RWPE1 (cell line): ENCODE measurements around the gene RNF151.
"Not testable (repeated sequence)": the region's sequence is repeated elsewhere in the genome, so short reads cannot be mapped to it uniquely, and the experiment has no call there.

ENCODE experiments used
- CTCF ChIA-PET: fragments of 350-600 bp; sonication (Branson Sonifier 250); formaldehyde crosslinking; extraction: SDS; loops from one replicate; lab custom pipeline; 2021; lab: Yijun Ruan, JAX
- POLR2A ChIA-PET: fragments of 400-600 bp; formaldehyde crosslinking; extraction: SDS; loops from one replicate; lab custom pipeline; 2020; ENCODE audit warnings: antibody characterized with exemption; ENCODE audit not compliant: low non-redundant PET; lab: Yijun Ruan, JAX
- DNase-seq: peaks from one replicate; pipeline ENCODE4 v3.0.0; 2012; ENCODE audit warnings: low spot score
- H3K27ac ChIP-seq: fragments of 450-650 bp; 2 replicates; pipeline ENCODE4 v1.5.1; 2017
- CTCF ChIP-seq: fragments of 450-650 bp; conservative IDR thresholded peaks from 2 replicates; pipeline ENCODE4 v1.5.1; 2017; ENCODE audit warnings: low read depth, mild to moderate bottlenecking

Gene RNF151

DNA sequence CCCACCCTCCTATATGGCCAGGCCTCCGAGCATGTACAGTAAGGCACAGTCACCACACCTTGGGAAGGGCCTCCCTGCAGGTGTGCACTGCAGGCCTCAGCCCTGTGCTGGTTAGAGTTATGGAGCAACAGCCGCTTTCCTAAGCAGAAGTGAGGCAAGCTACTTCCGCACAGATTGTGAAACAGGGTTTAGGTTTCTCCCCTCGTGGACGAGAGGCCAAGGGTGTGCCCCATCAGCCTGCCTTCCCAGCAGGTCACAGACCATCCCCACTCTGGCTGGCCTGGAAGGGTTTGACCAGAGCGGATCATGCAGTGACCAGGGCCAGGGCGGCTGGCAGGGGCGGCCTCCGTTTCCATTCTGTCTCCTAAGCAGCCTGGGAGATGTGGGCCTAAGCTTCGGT lies 28.3 kb upstream of the RNF151 start:
- TF ChIP-seq CTCF, result no peak
- POLR2A ChIA-PET, result interaction anchor here (0.5 kb wide), 1 partner anchor 234 kb away, joined by 3 read pairs; no protein-coding TSS in a partner anchor
- no peak for DNase-seq
- peak overlapping the region; percentile 65 for H3K27ac ChIP-seq
- CTCF ChIA-PET, result no interaction called here

DNA sequence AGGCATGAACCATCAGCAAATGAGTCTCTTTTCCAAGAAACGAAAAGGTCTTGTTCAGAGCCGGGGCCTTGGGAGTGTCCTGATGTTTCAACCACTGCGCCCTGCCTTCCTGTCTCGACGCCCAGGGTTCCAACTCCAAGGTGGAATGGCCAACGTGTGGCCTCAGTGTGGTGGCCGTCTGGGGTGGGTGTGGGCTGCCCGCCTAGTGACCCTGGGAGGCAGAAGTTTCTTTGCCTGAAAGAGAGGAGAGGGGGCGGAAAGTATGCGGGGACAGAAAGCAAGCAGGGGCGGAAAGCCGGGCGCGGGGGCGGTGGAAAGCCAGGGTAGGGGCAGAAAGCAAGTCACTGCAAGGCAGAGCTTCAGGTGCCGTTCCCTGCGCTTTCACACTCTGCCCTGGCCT lies 27.7 kb upstream of the RNF151 start:
- TF ChIP-seq CTCF, result no peak
- H3K27ac ChIP-seq, result peak overlapping the region; percentile 65
- no peak for DNase-seq
- ChIA-PET POLR2A (interaction anchor here (0.5 kb wide), 1 partner anchor 234 kb away, joined by 3 read pairs; no protein-coding TSS in a partner anchor), CTCF (no interaction called here)

- H3K27ac ChIP-seq, result 0 out of 2 replicates have a peak overlapping the region, but pooled peaks have one; percentile 73
- CTCF ChIA-PET, result interaction anchor here (2.1 kb wide), 1 partner anchor 10 kb away, joined by 12 read pairs; no protein-coding TSS in a partner anchor
- DNase-seq, POLR2A ChIA-PET: not testable (repeated sequence)
Observed at GRCh38 chr16:1939833-1940232, 26.8 kb upstream of the RNF151 start.

- no peak for DNase-seq
- ChIA-PET POLR2A (interaction anchor here (0.5 kb wide), 1 partner anchor 33 kb away, joined by 4 read pairs; no protein-coding TSS in a partner anchor), CTCF (interaction anchor here (0.6 to 2.1 kb wide), 3 partner anchors 11 to 330 kb away, joined by 3 to 12 read pairs (median 3); no protein-coding TSS in a partner anchor)
- H3K27ac ChIP-seq, result peak overlapping the region; percentile 73; the same call in 1 of the 2 replicates
- no peak for TF ChIP-seq CTCF
Observed at GRCh38 chr16:1940273-1941161, 26.1 kb upstream of the RNF151 start.

GRCh38 chr16:1941162-1942046 lies 25.3 kb upstream of the RNF151 start:
- H3K27ac ChIP-seq, result peak overlapping the region; percentile 73
- TF ChIP-seq CTCF, result no peak
- CTCF ChIA-PET, result interaction anchor here (0.6 to 2.1 kb wide), 3 partner anchors 9 to 73 kb away, joined by 3 to 12 read pairs (median 4); no protein-coding TSS in a partner anchor
- POLR2A ChIA-PET, result interaction anchor here (0.5 kb wide), 1 partner anchor 32 kb away, joined by 4 read pairs; no protein-coding TSS in a partner anchor
- no peak for DNase-seq

DNA sequence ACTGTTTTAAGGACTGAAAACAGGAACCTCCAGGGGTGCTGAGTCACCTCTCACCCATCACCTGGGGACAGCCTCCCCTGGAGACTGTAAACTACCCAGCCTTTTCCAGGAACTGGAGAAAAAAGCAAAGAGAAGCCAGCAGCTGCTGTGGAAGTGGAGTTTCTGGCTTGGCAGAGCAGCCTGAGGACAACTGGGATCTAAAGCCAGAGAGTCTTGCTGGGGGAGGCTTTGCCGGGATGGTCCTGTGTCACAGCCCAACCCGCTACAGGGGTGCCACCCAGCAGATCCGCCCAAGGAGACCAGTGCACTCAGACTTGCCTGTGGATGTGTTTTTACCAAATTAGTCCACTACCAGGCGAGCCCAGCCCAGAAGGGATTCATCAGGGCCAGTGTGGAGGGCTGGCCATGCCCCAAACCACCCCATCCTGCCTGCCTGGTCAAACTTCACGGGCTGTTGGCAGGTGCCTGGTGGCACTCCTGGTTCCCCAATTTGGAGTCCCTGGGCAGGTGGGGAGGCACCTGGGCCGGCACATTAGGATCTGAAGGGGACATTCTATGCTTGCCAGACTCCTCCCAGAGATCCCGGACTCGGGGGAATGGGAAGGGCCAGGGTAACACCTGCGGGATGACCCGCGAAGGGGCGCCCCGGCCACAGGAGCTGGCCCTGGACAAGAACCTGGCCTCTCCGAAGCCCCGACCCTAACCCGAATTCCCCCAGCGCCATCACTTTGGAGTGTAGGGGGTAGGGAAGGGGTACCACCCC lies 24.4 kb upstream of the RNF151 start:
- no peak for TF ChIP-seq CTCF
- DNase-seq, result peak; percentile 30
- ChIA-PET POLR2A (no interaction called here), CTCF (interaction anchor here (0.6 to 2.1 kb wide), 2 partner anchors 10 to 13 kb away, joined by 4 to 12 read pairs; no protein-coding TSS in a partner anchor)
- H3K27ac ChIP-seq, result peak overlapping the region; percentile 73
